ENCODE data around the gene SIX1.

DNA sequence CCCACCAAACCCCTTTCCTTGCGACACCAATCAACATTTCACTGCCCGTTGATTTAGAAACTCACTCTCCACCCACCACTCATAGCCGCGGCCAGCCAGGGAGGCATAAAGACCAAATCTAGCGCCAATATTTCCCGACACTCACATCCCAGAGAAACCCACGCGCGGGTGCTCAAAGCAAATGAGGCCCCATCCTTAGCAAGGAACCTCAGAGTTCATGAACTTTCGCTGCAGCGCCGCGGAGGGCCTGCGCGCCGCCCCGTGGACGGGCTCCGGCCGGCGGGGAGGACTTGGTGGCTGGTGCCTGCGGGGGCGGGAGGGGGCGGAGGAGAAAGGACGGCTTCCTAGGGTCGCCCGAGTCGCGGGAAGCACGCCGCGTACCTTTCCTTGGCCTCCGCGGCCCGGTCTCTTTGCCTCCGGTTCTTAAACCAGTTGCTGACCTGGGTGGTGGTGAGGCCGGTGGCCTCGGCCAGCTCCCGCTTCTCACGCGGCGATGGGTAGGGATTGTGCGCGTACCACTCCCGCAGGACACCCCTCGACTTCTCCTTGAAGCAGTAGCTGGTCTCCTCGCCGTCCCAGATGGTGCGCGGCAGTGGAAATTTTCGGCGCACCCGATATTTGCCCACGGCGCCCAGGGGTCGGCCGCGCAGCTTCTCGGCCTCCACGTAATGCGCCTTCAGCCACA is 886 bp downstream of the SIX1 start:
- TF ChIP-seq, protein P1, sequence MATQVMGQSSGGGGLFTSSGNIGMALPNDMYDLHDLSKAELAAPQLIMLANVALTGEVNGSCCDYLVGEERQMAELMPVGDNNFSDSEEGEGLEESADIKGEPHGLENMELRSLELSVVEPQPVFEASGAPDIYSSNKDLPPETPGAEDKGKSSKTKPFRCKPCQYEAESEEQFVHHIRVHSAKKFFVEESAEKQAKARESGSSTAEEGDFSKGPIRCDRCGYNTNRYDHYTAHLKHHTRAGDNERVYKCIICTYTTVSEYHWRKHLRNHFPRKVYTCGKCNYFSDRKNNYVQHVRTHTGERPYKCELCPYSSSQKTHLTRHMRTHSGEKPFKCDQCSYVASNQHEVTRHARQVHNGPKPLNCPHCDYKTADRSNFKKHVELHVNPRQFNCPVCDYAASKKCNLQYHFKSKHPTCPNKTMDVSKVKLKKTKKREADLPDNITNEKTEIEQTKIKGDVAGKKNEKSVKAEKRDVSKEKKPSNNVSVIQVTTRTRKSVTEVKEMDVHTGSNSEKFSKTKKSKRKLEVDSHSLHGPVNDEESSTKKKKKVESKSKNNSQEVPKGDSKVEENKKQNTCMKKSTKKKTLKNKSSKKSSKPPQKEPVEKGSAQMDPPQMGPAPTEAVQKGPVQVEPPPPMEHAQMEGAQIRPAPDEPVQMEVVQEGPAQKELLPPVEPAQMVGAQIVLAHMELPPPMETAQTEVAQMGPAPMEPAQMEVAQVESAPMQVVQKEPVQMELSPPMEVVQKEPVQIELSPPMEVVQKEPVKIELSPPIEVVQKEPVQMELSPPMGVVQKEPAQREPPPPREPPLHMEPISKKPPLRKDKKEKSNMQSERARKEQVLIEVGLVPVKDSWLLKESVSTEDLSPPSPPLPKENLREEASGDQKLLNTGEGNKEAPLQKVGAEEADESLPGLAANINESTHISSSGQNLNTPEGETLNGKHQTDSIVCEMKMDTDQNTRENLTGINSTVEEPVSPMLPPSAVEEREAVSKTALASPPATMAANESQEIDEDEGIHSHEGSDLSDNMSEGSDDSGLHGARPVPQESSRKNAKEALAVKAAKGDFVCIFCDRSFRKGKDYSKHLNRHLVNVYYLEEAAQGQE (IDR thresholded peaks at IDR 0.05), result no peak
- TF ChIP-seq GATA3 (IDR thresholded peaks at IDR 0.05; ENCODE audit: borderline replicate concordance) (no peak), MYC (IDR thresholded peaks at IDR 0.05; ENCODE audit: borderline replicate concordance, low read length) (no peak), POLR2A (IDR thresholded peaks at IDR 0.05; ENCODE audit: low read length) (no peak), MAFK (IDR thresholded peaks at IDR 0.05; ENCODE audit: partially characterized antibody) (no peak), SMC3 (IDR thresholded peaks at IDR 0.05) (peak; percentile 37; the same call in 1 of the 3 replicates)
- TF ChIP-seq, protein P2, sequence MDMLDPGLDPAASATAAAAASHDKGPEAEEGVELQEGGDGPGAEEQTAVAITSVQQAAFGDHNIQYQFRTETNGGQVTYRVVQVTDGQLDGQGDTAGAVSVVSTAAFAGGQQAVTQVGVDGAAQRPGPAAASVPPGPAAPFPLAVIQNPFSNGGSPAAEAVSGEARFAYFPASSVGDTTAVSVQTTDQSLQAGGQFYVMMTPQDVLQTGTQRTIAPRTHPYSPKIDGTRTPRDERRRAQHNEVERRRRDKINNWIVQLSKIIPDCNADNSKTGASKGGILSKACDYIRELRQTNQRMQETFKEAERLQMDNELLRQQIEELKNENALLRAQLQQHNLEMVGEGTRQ (IDR thresholded peaks at IDR 0.05), result no peak
- TF ChIP-seq, protein P3, sequence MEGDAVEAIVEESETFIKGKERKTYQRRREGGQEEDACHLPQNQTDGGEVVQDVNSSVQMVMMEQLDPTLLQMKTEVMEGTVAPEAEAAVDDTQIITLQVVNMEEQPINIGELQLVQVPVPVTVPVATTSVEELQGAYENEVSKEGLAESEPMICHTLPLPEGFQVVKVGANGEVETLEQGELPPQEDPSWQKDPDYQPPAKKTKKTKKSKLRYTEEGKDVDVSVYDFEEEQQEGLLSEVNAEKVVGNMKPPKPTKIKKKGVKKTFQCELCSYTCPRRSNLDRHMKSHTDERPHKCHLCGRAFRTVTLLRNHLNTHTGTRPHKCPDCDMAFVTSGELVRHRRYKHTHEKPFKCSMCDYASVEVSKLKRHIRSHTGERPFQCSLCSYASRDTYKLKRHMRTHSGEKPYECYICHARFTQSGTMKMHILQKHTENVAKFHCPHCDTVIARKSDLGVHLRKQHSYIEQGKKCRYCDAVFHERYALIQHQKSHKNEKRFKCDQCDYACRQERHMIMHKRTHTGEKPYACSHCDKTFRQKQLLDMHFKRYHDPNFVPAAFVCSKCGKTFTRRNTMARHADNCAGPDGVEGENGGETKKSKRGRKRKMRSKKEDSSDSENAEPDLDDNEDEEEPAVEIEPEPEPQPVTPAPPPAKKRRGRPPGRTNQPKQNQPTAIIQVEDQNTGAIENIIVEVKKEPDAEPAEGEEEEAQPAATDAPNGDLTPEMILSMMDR (IDR thresholded peaks at IDR 0.05), result peak; percentile 15; the same call in 1 of the 3 replicates
- TF ChIP-seq, protein P4, sequence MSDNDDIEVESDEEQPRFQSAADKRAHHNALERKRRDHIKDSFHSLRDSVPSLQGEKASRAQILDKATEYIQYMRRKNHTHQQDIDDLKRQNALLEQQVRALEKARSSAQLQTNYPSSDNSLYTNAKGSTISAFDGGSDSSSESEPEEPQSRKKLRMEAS (IDR thresholded peaks at IDR 0.05), result peak; percentile 49; the same call in 1 of the 2 replicates

All from A549 (cell line).